MM.1S (cell line): ENCODE results near the gene ARHGAP44.

Experiments used
- EZH2 ChIP-seq: fragments of 300-600 bp; sonication (generic); optimal IDR thresholded peaks from 2 replicates; pipeline ENCODE3; 2017; ENCODE audit warnings: low read depth, mild to moderate bottlenecking, antibody characterized with exemption, low read length, mixed read lengths
- EZH2phosphoT487 ChIP-seq: fragments of 300-600 bp; sonication (generic); IDR thresholded peaks from 2 replicates; pipeline ENCODE4 v1.6.1; 2018; ENCODE audit warnings: antibody characterized with exemption, low read length
- TF ChIP-seq, protein P1 (sequence below): fragments of 300-600 bp; sonication (generic); IDR thresholded peaks from 2 replicates; pipeline ENCODE4 v1.5.1; 2016; ENCODE audit warnings: antibody characterized with exemption, low read length, mixed read lengths

GRCh38 chr17:12842936-12843335 lies 53.6 kb downstream of the ARHGAP44 start:
- TF ChIP-seq, protein P1, sequence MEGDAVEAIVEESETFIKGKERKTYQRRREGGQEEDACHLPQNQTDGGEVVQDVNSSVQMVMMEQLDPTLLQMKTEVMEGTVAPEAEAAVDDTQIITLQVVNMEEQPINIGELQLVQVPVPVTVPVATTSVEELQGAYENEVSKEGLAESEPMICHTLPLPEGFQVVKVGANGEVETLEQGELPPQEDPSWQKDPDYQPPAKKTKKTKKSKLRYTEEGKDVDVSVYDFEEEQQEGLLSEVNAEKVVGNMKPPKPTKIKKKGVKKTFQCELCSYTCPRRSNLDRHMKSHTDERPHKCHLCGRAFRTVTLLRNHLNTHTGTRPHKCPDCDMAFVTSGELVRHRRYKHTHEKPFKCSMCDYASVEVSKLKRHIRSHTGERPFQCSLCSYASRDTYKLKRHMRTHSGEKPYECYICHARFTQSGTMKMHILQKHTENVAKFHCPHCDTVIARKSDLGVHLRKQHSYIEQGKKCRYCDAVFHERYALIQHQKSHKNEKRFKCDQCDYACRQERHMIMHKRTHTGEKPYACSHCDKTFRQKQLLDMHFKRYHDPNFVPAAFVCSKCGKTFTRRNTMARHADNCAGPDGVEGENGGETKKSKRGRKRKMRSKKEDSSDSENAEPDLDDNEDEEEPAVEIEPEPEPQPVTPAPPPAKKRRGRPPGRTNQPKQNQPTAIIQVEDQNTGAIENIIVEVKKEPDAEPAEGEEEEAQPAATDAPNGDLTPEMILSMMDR, result no peak
- TF ChIP-seq EZH2, result no peak
- TF ChIP-seq EZH2phosphoT487, result no peak
